HepG2 (cell line): ENCODE data around the gene FAM89B. TPM values are rescaled to one million over a fixed set of nuclear protein-coding genes. Genes with fewer than 3 reads are reported as not detected.
A peak's percentile ranks its signal among the peaks of the same experiment; 100 is the strongest.

Source experiments
- ATAC-seq: fragments of 200-7000 bp; cut with Tn5 transposase; 3 replicates; pipeline ENCODE4 v1.9.1; 2020; ENCODE audit warnings: mild to moderate bottlenecking, moderate library complexity
- BruUV-seq: library from RNA; stranded (reverse); fragments of 400-500 nt; replicated peaks from 2 replicates; lab custom pipeline; 2021; lab: Mats Ljungman, UMichigan
- CTCF ChIA-PET: fragments of 300-600 bp; formaldehyde crosslinking; extraction: SDS; loops from one replicate; lab custom pipeline; 2021; ENCODE audit warnings: low total read pairs, inconsistent platforms, low intra/inter-chr PET ratio; lab: Yijun Ruan, JAX
- POLR2A ChIA-PET: fragments of 350-600 bp; sonication (Branson Sonifier 250); formaldehyde crosslinking; loops from one replicate; lab custom pipeline; 2020; ENCODE audit warnings: antibody characterized with exemption, inconsistent platforms; lab: Yijun Ruan, JAX
- DNase-seq: peaks from one replicate; pipeline ENCODE4 v3.0.0-alpha.2; 2015; ENCODE audit warnings: low spot score
- FAIRE-seq: peaks from 3 replicates; lab custom pipeline; 2011; peaks lifted over from hg19 to GRCh38; lab: Jason Lieb, UNC
- H2AFZ ChIP-seq: one replicate; pipeline ENCODE4 v1.6.1; 2011; ENCODE audit warnings: low read length, inconsistent platforms
- H3K27ac ChIP-seq: fragments of 300-600 bp; 3 replicates; pipeline ENCODE4 v1.8.0; 2011; ENCODE audit warnings: mixed run types, mild to moderate bottlenecking, mixed read lengths, low read length, inconsistent platforms; ENCODE audit not compliant: insufficient read depth; ENCODE audit errors: extremely low read length
- H3K27me3 ChIP-seq, 2 experiments: fragments of 200-600 bp in 1 of 2; 2 replicates in 1 of 2; 3 replicates in 1 of 2; pipeline versions ENCODE4 v1.6.0 to v1.8.0; 2011; ENCODE audit warnings: low read length in 2 of 2, mild to moderate bottlenecking in 2 of 2, moderate library complexity in 2 of 2, inconsistent platforms in 1 of 2; ENCODE audit not compliant: insufficient read depth in 2 of 2, control insufficient read depth in 1 of 2
- H3K36me3 ChIP-seq, 2 experiments: fragments of 200-600 bp in 1 of 2; replicated peaks in 1 of 2; 2 replicates in 1 of 2; 3 replicates in 1 of 2; pipeline versions ENCODE4 v1.5.1 to v1.8.0; 2011; ENCODE audit warnings: low read length in 2 of 2, inconsistent platforms in 1 of 2; ENCODE audit not compliant: insufficient read depth in 2 of 2, control insufficient read depth in 1 of 2
- H3K4me1 ChIP-seq: 2 replicates; pipeline ENCODE4 v1.5.1; 2012; ENCODE audit warnings: low read length, inconsistent platforms; ENCODE audit not compliant: insufficient read depth
- H3K4me2 ChIP-seq: 2 replicates; pipeline ENCODE4 v1.6.0; 2011; ENCODE audit warnings: low read depth, low read length, inconsistent platforms
- H3K4me3 ChIP-seq, 3 experiments: fragments of 200-600 bp in 1 of 3; sonication (generic), shearing (Covaris generic) in 1 of 3; replicated peaks in 1 of 3; 2 replicates each; pipeline ENCODE4 v1.5.1; 2011 to 2016; ENCODE audit warnings: low read length in 3 of 3, inconsistent platforms in 2 of 3, low read depth in 2 of 3, mild to moderate bottlenecking in 2 of 3, control low read depth in 1 of 3, mixed read lengths in 1 of 3; ENCODE audit not compliant: insufficient read depth in 1 of 3
- H3K79me2 ChIP-seq: one replicate; pipeline ENCODE4 v1.6.1; 2011; ENCODE audit warnings: low read length, inconsistent platforms; ENCODE audit not compliant: insufficient read depth
- H3K9ac ChIP-seq: 2 replicates; pipeline ENCODE4 v1.6.0; 2011; ENCODE audit warnings: mild to moderate bottlenecking, low read depth, low read length, inconsistent platforms; ENCODE audit not compliant: insufficient read depth
- H3K9me3 ChIP-seq: 2 replicates; pipeline ENCODE4 v1.5.1; 2012; ENCODE audit warnings: mild to moderate bottlenecking, low read length
- H4K20me1 ChIP-seq: 2 replicates; pipeline ENCODE4 v1.6.0; 2011; ENCODE audit warnings: inconsistent platforms, mild to moderate bottlenecking, low read length, moderate library complexity; ENCODE audit not compliant: insufficient read depth
- FOXO1 ChIP-seq: sonication (generic); formaldehyde crosslinking; IDR thresholded peaks from 2 replicates; pipeline ENCODE4 v1.4.0; 2020; ENCODE audit warnings: missing genetic modification reagents
- GTF2F1 ChIP-seq: fragments of 150-350 bp; IDR thresholded peaks from 2 replicates; pipeline ENCODE4 v1.6.1; 2014; ENCODE audit warnings: low read length
- HNRNPUL1 ChIP-seq: fragments of 200-400 bp; formaldehyde crosslinking; IDR thresholded peaks from 2 replicates; pipeline ENCODE4 v1.6.1; 2017; ENCODE audit warnings: low read depth, mild to moderate bottlenecking, low read length, moderate library complexity
- HOXA7 ChIP-seq: sonication (generic); formaldehyde crosslinking; IDR thresholded peaks from 2 replicates; pipeline ENCODE4 v1.8.1; 2022; ENCODE audit warnings: mild to moderate bottlenecking, missing genetic modification reagents, moderate library complexity
- MIXL1 ChIP-seq: IDR thresholded peaks from 2 replicates; pipeline ENCODE4 v1.6.1; 2016
- RBM22 ChIP-seq: fragments of 200-400 bp; formaldehyde crosslinking; optimal IDR thresholded peaks from 2 replicates; pipeline ENCODE3; 2017; ENCODE audit warnings: mild to moderate bottlenecking, low read length, moderate library complexity
- SCMH1 ChIP-seq: sonication (generic); formaldehyde crosslinking; IDR thresholded peaks from 2 replicates; pipeline ENCODE4 v1.9.0; 2021; ENCODE audit warnings: missing genetic modification reagents, mild to moderate bottlenecking, borderline replicate concordance
- SIN3B ChIP-seq: fragments of 150-350 bp; IDR thresholded peaks from 2 replicates; pipeline ENCODE4 v1.6.1; 2014; ENCODE audit warnings: low read length
- SOX6 ChIP-seq, 2 experiments: fragments of 450-650 bp in 1 of 2; sonication (generic) in 1 of 2; formaldehyde crosslinking in 1 of 2; IDR thresholded peaks; 2 replicates each; pipeline versions ENCODE4 v1.4.0 to v1.6.1; 2017 to 2020; ENCODE audit warnings: antibody characterized with exemption in 1 of 2, mild to moderate bottlenecking in 1 of 2, missing genetic modification reagents in 1 of 2
- ZKSCAN5 ChIP-seq: sonication (generic); formaldehyde crosslinking; IDR thresholded peaks from 2 replicates; pipeline ENCODE4 v1.5.1; 2020; ENCODE audit warnings: mild to moderate bottlenecking, missing genetic modification reagents
- ZNF589 ChIP-seq: sonication (generic); formaldehyde crosslinking; conservative IDR thresholded peaks from 2 replicates; pipeline ENCODE4 v1.8.0; 2022; ENCODE audit warnings: mild to moderate bottlenecking, moderate library complexity, missing genetic modification reagents
- ZNF678 ChIP-seq: sonication (generic); formaldehyde crosslinking; IDR thresholded peaks from 2 replicates; pipeline ENCODE4 v1.4.0; 2020; ENCODE audit warnings: mild to moderate bottlenecking, missing genetic modification reagents
- WGBS: methylation state at CpG from one replicate; pipeline ENCODE4 v1.1.6; 2017; ENCODE audit warnings: low lambda C conversion rate; 5-methylcytosine and 5-hydroxymethylcytosine counted together
- in situ Hi-C: cut with HindIII; loops from 2 replicates; pipeline ENCODE4 v1.10.0; 2017; ENCODE audit warnings: low pct_unique_long_range_greater_than_20kb; ENCODE audit not compliant: extremely low pct_ligation_motif_present
- intact Hi-C: fragments of 100-400 bp; cut with micrococcal nuclease; formaldehyde crosslinking; loops from one replicate; pipeline ENCODE4 v1.10.0; 2022; ENCODE audit not compliant: unreplicated experiment
- polyA plus RNA-seq, 8 experiments: library from polyadenylated mRNA; depleted of rRNA in 3 of 8; stranded (reverse) in 7 of 8; unstranded in 1 of 8; fragments of >200 nt; fragmentation: Illumina TruSeq in 4 of 8; extraction: Trizol in 4 of 8; gene quantifications; 2 replicates each; pipeline versions ENCODE4 v1.2.1 to v1.2.3, GENCODE V29; 2011 to 2016; ENCODE audit warnings: low read depth in 4 of 8, missing spikeins in 1 of 8, mixed read lengths in 1 of 8; ENCODE audit not compliant: insufficient read depth in 1 of 8
- total RNA-seq, 5 experiments: library from RNA; depleted of rRNA; stranded (reverse); fragments of >200 nt; fragmentation: Illumina TruSeq; extraction: Trizol; gene quantifications; 2 replicates each; pipeline ENCODE4 v1.2.3, GENCODE V29; 2016; ENCODE audit warnings: low read depth in 1 of 5
- TF ChIP-seq, protein P1 (sequence below): sonication (generic); formaldehyde crosslinking; IDR thresholded peaks from 2 replicates; pipeline ENCODE4 v1.8.1; 2023; ENCODE audit warnings: missing genetic modification reagents, mild to moderate bottlenecking, borderline replicate concordance
- TF ChIP-seq, protein P2 (sequence below): sonication (generic); formaldehyde crosslinking; IDR thresholded peaks from 2 replicates; pipeline ENCODE4 v1.4.0; 2020; ENCODE audit warnings: missing genetic modification reagents
- TF ChIP-seq, protein P3 (sequence below): sonication (generic); formaldehyde crosslinking; IDR thresholded peaks from 2 replicates; pipeline ENCODE4 v1.5.0; 2020; ENCODE audit warnings: missing genetic modification reagents
- TF ChIP-seq, protein P4 (sequence below): sonication (generic); formaldehyde crosslinking; IDR thresholded peaks from 2 replicates; pipeline ENCODE4 v1.8.0; 2022; ENCODE audit warnings: mild to moderate bottlenecking, missing genetic modification reagents
- TF ChIP-seq, protein P5 (sequence below): sonication (generic); formaldehyde crosslinking; IDR thresholded peaks from 2 replicates; pipeline ENCODE4 v1.4.0; 2020; ENCODE audit warnings: mild to moderate bottlenecking, low read depth, missing genetic modification reagents

The FAM89B gene
- total and polyA plus RNA-seq, 2 of the 13 experiments (the other 11 are each of a cell fraction or from before 2014, with no cell fraction given): 5.7 to 8.0 TPM

DNA sequence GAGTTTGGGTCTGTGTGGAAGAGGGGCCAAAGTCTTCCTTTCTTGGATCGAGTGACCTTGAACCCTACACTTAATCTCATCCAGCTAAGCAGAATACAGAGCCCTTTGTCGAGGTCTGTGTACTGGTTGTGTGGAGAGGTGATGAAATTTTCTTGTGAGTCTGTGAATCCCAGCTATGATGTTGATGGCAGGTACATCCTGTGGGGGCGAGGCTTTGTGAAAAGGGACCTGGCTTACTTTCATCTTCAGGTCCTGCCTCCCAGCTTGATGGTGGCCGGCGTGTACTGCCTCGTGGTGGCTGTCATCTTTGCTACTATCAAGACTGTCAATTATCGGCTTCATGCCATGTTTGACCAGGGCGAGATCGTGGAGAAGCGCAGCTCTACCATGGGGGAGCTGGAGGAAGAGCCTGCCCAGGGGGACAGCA lies 44.2 kb downstream of the FAM89B start:
- peaks cover 15 to 40% of the 10 kb centered on the region in 2 experiments; a peak in 4 of 5 replicates for H3K36me3 ChIP-seq
- ChIA-PET POLR2A (interaction anchor here (0.6 to 2.7 kb wide), 27 partner anchors 10 to 451 kb away, joined by 3 to 45 read pairs (median 4); partner anchors contain the start of genes KAT5, MUS81, SIPA1 and TIGD3), CTCF (no interaction called here)
- peak overlapping the region; percentile 92 for H3K27ac ChIP-seq
- in situ Hi-C loops: no loop called here
- no peaks in the 10 kb centered on the region; a peak in 1 of 5 replicates for H3K27me3 ChIP-seq
- BruUV-seq: no TSS peak
- H3K9me3 ChIP-seq: no peaks in the 10 kb centered on the region
- ATAC-seq (peak; percentile 7), FAIRE-seq (peak; percentile 88), DNase-seq (peak; percentile 92)
- peak overlapping the region; percentile 88 for H3K9ac ChIP-seq
- peak overlapping the region; percentile 86 to 90 (median 87) for H3K4me3 ChIP-seq
- H4K20me1 ChIP-seq: peaks cover 21% of the 10 kb centered on the region; the same call in 1 of the 2 replicates
- intact Hi-C loops: no loop called here
- H3K4me1 ChIP-seq: peaks cover 34% of the 10 kb centered on the region
- H3K4me2 ChIP-seq: peak overlapping the region; percentile 77
- H2AFZ ChIP-seq: no peak overlapping the region
- peaks cover 48% of the 10 kb centered on the region for H3K79me2 ChIP-seq
- 10% methylated on average over 10 of the region's 10 CpGs for WGBS
- TF ChIP-seq MIXL1 (CRISPR knock-in tag) (no peak), SIN3B (no peak), GTF2F1 (no peak), FOXO1 (CRISPR knock-in tag) (no peak), SOX6 (IDR thresholded peaks at IDR 0.05) (no peak), SOX6 (CRISPR knock-in tag; IDR thresholded peaks at IDR 0.05) (peak; percentile 73; the same call in 1 of the 2 replicates), RBM22 (peak; percentile 99), HOXA7 (CRISPR knock-in tag) (no peak), ZNF589 (no peak), SCMH1 (CRISPR knock-in tag) (no peak), HNRNPUL1 (no peak), ZKSCAN5 (CRISPR knock-in tag) (no peak), ZNF678 (CRISPR knock-in tag) (no peak)
- TF ChIP-seq, protein P1, sequence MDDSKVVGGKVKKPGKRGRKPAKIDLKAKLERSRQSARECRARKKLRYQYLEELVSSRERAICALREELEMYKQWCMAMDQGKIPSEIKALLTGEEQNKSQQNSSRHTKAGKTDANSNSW: no peak
- TF ChIP-seq, protein P2, sequence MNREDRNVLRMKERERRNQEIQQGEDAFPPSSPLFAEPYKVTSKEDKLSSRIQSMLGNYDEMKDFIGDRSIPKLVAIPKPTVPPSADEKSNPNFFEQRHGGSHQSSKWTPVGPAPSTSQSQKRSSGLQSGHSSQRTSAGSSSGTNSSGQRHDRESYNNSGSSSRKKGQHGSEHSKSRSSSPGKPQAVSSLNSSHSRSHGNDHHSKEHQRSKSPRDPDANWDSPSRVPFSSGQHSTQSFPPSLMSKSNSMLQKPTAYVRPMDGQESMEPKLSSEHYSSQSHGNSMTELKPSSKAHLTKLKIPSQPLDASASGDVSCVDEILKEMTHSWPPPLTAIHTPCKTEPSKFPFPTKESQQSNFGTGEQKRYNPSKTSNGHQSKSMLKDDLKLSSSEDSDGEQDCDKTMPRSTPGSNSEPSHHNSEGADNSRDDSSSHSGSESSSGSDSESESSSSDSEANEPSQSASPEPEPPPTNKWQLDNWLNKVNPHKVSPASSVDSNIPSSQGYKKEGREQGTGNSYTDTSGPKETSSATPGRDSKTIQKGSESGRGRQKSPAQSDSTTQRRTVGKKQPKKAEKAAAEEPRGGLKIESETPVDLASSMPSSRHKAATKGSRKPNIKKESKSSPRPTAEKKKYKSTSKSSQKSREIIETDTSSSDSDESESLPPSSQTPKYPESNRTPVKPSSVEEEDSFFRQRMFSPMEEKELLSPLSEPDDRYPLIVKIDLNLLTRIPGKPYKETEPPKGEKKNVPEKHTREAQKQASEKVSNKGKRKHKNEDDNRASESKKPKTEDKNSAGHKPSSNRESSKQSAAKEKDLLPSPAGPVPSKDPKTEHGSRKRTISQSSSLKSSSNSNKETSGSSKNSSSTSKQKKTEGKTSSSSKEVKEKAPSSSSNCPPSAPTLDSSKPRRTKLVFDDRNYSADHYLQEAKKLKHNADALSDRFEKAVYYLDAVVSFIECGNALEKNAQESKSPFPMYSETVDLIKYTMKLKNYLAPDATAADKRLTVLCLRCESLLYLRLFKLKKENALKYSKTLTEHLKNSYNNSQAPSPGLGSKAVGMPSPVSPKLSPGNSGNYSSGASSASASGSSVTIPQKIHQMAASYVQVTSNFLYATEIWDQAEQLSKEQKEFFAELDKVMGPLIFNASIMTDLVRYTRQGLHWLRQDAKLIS: no peak
- TF ChIP-seq, protein P3, sequence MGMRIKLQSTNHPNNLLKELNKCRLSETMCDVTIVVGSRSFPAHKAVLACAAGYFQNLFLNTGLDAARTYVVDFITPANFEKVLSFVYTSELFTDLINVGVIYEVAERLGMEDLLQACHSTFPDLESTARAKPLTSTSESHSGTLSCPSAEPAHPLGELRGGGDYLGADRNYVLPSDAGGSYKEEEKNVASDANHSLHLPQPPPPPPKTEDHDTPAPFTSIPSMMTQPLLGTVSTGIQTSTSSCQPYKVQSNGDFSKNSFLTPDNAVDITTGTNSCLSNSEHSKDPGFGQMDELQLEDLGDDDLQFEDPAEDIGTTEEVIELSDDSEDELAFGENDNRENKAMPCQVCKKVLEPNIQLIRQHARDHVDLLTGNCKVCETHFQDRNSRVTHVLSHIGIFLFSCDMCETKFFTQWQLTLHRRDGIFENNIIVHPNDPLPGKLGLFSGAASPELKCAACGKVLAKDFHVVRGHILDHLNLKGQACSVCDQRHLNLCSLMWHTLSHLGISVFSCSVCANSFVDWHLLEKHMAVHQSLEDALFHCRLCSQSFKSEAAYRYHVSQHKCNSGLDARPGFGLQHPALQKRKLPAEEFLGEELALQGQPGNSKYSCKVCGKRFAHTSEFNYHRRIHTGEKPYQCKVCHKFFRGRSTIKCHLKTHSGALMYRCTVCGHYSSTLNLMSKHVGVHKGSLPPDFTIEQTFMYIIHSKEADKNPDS (CRISPR knock-in tag): no peak
- TF ChIP-seq, protein P4, sequence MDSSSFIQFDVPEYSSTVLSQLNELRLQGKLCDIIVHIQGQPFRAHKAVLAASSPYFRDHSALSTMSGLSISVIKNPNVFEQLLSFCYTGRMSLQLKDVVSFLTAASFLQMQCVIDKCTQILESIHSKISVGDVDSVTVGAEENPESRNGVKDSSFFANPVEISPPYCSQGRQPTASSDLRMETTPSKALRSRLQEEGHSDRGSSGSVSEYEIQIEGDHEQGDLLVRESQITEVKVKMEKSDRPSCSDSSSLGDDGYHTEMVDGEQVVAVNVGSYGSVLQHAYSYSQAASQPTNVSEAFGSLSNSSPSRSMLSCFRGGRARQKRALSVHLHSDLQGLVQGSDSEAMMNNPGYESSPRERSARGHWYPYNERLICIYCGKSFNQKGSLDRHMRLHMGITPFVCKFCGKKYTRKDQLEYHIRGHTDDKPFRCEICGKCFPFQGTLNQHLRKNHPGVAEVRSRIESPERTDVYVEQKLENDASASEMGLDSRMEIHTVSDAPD (CRISPR knock-in tag): peak; percentile 22; the same call in 1 of the 2 replicates
- TF ChIP-seq, protein P5, sequence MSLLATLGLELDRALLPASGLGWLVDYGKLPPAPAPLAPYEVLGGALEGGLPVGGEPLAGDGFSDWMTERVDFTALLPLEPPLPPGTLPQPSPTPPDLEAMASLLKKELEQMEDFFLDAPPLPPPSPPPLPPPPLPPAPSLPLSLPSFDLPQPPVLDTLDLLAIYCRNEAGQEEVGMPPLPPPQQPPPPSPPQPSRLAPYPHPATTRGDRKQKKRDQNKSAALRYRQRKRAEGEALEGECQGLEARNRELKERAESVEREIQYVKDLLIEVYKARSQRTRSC (CRISPR knock-in tag): no peak
